Activated T-cell treated with anti-CD3 and anti-CD28 coated beads, Interleukin-2, amount 50 U/mL, for 1 hour (primary cell): Measurements from ENCODE around the gene ZNF761.
"Not testable (repeated sequence)": the region's sequence is repeated elsewhere in the genome, so short reads cannot be mapped to it uniquely, and the experiment has no call there.

Experiments used
- DNase-seq: peaks from one replicate; pipeline ENCODE4 v3.0.0-alpha.2; 2020

Gene ZNF761

DNA sequence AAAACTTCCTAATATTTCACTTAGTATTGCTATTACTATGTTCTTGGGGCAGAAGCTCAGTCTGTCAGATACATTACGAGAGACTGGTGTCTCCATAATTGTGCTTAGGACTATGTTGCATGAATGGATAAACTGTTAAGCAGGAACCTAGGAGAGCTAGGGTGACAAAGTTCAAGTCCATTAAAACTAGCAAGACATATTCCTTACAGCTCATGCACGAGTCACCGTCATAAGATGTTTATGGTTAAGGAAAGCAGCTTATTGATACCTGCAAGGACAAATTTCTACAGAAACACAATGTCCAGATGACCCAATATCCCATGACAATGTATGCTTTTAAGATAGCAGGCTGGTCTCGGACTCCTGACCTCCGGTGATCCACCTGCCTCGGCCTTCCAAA lies 30.1 kb downstream of the ZNF761 start:
- no peak for DNase-seq

DNA sequence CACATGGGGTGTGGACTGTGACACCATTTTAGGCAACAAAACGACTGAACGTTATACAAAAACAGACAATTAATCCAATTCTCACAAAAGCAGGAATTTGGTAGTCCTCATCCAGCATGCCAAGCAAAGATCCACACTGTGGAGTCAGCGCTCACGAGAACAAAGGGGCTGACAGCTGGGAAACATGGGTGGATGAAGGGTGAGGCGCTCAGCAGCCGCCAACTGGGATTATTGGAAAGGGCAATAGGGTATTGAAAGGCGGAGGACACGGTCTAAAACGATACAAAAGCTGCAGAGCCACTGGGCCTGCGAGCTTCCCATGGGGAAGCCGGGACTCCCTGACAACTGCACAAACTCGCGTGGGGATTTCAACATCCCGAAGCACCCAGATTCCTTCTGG lies 31.1 kb downstream of the ZNF761 start:
- no peak for DNase-seq

DNA sequence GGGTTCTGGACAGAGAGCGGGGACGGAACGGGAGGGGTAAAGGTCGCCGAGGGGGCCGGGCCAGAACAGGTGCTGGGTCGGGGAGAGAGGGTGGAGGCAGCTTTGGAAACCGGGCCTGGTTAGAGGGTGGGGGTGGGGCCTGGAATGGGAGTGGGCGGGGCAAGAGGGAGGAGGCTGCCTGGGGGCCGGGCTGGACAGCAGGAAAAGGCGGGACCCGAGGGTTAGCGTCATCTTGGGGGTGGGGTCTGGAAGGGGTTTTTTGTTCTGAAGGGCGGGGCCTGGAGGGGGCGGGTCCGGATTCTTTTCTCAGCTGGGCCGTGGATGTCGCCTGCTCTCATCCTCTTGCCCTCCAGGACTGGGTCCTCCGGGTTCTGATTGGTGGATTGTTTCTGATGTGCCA lies 31.5 kb downstream of the ZNF761 start:
- DNase-seq = no peak

DNA sequence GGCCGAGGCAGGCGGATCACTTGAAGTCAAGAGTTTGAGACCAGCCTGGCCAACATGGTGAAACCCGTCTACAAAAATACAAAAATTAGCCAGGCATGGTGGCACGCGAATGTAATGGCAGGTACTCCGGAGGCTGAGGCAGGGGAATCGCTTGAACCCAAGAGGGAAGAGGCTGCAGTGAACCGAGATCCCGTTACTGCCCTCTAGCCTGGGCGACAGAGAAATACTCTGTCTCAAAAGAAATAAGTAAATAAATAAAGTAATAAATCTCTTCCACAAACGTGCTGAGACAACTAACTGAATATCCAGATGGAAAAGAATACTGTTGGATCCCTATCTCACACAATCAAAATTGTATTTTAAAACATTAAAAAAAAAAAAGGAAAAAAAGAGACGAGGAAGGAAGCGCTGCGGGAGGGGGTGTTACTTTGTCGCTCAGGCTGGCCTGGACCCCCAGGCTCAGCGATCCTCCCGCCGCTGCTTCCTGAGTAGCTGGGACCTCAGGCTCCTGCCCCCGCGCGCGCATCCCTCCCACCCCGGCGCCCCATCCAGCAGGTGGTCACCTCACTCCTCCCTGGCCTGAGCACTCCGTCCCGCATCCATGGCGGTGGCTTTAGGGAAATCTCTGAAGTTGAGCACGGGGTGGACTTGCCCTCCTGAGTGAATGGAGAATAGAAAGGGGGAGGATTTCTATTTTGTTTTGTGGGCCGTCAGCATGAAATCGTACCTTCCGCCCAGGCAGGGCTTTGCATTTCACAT lies 35.1 kb downstream of the ZNF761 start:
- no peak for DNase-seq

DNA sequence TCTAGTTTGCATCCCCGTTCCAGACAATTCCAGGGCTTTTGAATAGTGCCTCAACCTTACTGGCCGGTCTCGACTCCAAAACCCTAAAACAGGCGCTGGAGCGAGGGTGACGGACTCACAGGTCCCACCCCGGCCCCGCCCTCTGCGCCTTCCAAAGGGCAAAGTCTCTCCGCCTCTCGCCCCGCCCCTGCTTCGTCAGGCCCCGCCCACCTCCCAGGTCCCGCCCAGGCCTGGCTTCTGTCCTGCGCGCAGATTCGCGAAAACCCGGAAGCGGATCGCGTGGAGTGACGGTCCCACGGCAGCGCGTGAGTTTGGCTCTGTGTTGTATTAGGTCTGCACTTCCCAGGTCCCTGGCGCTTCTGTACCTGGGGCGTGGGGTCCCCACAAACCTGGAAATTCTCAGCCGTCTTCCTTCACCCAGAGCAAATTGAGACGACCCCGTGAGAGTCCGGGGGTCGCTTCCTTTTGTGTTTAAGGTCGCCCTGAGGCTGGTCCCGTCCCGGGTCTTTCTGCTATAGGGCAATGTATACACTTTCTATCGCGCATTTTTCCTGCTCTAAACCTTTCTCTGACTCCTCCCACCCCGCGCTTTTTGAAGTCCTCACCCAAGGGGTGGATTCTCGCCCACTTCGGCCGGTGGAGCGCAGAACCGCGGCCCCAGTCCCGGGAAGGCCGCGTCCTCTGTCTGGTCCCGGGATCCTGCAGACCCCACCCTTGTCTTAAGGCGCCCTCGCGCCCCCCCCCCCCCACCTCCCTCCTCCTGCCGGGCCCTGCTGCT lies 35.9 kb downstream of the ZNF761 start, which contains the start of gene ZNF813:
TSS of gene ZNF813 (plus strand) at position 249 of the 778 bp plus-strand sequence. CDS start 16,090 bp downstream, outside the sequence.
- peak; percentile 99 for DNase-seq

DNA sequence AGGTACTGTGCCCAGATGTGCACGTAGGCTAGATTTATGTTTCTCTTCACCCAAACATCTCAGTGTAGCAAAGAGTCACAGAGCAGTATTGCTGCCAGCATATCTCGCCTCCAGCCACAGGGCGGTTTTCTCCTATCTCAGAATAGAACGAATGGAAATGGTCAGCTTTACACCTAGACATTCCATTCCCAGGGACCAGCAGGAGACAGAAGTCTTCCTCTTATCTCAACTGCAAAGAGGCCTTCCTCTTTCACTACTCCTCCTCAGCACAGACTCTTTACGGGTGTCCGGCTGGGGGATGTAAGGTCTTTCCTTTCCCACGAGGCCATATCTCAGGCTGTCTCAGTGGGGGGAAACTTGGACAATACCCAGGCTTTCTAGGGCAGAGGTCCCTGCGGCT lies 36.8 kb downstream of the ZNF761 start:
- DNase-seq = not testable (repeated sequence)

DNA sequence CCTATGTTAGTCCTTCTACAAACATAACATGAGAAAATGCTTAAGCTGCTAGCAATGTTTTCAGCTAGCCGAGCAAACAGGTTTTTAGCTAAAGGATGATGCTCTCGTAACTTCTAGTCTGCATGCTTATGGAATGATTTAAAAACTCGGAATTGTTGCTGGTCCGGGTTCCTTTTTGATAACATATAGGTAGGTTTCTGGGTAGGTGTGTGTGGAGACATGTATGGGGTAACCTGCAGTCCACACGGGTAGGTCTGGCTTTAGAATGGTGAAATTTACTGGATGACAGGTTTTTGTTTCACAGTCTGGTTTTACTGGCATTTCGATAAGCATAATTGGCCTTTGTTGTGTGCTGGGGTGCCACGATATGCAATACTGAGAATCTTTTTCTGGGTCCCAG lies 40.1 kb downstream of the ZNF761 start:
- DNase-seq = no peak

DNA sequence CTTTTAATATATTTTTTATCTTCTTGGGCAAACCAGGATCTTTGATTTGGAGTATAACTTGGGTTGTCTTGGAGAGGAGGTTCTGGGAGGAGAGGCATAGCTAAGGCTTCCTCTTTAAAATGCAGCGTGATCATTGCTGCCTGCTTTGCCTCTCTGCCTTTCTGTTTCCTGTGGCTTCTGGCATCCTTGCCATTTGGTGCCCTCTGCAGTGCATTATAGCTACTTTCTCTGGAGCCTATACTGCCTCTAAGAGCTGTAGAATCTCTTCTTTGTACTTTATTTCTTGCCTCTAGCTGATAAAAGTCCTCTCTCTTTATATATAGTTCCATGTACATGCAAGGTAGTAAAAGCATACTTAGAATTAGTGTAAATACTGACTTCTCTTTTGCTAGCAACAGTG lies 43.0 kb downstream of the ZNF761 start:
- DNase-seq = not testable (repeated sequence)

DNA sequence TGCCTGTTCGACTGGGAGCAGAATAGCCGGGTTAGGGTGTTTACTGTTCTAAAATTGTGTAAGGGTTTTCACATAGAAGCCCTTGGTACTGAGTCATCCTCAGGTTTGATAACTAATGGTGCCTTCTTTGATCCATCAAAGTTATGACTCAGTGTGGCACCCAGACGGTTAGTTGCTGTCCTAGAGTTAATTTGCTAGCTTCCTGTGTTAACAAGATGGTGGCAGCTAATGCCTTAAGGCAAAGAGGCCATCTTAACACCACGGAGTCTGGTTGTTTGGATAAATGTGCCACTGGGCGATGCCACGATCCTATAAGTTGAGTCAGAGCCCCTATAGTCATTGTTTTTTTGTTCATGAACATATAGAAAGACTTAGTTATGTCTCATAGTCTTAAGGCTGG lies 43.7 kb downstream of the ZNF761 start:
- not testable (repeated sequence) for DNase-seq

DNA sequence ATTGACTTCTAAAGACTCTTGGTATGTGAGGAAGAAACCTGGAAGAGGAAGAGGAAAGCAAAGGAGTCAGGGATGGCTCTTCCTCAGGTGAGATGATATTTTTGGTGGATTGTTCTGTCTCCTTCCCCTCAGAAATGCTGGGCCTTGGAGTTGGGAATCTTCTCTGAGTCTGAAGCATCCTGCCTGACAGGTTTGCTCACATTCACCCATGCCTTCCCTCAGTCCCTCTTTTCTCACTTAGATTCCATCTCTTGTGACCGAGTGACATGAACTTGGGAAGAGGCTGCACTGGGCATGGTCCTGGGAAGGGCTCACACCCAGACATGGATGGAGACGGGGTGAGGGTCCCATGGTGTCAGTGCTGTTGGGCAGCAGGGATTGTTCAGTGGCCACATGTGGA lies 52.0 kb downstream of the ZNF761 start:
- DNase-seq = not testable (repeated sequence)

DNA sequence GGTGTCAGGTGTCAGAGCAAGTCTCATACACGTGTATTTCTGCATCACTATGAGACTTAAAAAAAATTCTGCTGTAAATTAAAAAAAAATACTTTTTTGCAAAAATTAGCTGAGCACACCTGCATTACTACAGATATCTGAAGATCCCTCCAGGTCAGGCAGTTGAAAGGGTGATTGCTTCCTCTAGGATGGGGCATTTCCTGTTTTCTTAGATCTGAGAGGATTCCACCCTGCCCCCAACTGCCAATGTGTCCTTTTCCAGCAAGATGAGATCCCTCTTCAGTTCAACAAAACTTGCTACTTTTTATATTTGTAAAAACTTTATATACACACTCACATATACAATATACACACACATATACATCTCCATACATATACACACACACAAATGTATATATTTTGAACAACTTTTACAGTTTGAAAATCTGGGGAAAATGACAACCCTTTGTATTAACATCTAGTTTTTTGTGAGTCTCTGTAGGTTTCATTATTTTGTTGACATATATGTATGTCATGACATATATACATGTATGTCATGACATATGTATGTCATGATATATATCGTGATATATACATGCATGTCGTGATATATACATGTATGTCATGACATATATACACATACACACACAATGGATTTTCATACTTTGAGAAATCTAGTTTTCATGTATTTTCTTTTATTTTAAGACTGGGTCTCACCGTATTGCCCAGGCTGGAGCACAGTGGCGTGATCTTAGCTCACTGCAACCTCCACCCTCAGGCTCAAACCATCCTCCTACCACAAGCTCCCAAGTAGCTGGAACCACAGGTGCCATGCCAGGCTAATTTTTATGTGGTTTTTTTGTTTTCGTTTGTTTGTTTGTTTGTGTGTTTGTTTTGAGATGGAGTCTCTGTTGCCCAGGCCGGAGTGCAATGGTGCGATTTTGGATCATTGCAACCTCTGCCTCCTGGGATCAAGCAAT lies 53.5 kb downstream of the ZNF761 start:
- DNase-seq = no peak

DNA sequence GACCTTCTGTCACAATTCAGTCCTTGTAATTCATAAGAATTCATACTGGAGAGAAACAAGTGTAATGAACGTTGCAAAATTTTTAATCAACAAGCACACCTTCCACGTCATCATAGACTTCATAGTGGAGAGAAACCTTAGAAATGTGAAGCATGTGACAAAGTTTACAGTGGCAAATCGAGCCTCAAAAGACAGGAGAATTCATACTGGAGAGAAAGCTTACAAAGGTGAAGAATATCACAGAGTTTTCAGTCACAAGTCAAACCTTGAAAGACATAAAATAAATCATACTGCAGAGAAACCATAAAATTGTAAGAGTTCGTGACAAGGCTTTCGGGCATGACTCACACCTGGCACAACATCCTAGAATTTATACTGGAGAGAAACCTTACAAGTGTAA lies 60.4 kb downstream of the ZNF761 start:
- no peak for DNase-seq

DNA sequence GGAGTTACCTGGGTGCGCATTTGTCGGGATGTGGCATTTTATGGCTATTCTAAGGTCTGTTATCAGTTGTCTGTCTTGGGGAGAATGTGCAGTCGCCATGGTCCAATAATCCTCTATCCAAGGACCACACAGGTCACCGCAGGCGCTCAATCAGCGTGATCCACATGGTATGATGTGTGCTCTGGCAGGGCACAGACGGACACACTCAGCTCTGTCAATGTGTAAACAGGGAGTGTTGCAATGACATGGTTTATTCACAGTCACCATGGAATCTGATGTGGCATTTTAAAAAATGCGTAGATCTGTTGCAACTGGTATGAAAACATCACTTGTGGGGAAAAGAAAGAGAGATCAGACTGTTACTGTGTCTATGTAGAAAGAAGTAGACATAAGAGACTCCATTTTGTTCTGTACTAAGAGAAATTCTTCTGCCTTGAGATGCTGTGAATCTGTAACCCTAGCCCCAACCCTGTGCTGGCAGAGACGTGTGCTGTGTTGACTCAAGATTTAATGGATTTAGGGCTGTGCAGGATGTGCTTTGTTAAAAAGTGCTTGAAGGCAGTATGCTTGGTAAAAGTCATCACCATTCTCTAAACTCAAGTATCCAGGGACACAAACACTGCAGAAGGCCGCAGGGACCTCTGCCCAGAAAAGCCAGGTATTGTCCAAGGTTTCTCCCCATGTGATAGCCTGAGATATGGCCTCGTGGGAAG lies 65.7 kb downstream of the ZNF761 start:
- DNase-seq = not testable (repeated sequence)

DNA sequence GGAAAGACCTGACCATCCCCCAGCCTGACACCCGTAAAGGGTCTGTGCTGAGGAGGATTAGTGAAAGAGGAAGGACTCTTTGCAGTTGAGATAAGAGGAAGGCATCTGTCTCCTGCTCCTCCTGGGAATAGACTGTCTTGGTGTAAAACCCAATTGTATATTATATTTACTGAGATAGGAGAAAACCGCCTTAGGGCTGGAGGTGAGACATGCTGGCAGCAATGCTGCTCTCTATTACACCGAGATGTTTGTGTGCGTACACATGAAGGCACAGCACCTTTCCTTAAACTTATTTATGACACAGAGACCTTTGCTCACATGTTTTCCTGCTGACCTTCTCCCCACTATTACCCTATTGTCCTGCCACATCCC lies 66.2 kb downstream of the ZNF761 start:
- not testable (repeated sequence) for DNase-seq

DNA sequence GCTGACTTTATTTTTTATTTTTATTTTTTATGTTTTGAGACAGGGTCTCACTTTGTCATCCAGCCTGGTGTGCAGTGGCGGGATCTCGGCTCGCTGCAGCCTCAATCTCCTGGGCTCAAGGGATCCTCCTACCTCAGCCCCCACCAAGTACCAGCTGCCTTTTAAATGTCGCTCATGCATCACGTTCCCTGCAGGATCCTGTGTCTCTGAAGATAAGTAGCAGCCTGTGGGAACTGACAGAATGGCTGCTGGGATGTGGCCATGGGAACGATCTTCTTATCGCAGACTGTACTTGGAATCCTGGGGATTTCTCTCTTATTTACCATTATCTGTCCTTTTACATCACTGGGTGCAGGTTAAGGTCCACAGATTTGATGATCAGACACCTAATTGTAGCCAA lies 71.4 kb downstream of the ZNF761 start:
- DNase-seq = not testable (repeated sequence)

DNA sequence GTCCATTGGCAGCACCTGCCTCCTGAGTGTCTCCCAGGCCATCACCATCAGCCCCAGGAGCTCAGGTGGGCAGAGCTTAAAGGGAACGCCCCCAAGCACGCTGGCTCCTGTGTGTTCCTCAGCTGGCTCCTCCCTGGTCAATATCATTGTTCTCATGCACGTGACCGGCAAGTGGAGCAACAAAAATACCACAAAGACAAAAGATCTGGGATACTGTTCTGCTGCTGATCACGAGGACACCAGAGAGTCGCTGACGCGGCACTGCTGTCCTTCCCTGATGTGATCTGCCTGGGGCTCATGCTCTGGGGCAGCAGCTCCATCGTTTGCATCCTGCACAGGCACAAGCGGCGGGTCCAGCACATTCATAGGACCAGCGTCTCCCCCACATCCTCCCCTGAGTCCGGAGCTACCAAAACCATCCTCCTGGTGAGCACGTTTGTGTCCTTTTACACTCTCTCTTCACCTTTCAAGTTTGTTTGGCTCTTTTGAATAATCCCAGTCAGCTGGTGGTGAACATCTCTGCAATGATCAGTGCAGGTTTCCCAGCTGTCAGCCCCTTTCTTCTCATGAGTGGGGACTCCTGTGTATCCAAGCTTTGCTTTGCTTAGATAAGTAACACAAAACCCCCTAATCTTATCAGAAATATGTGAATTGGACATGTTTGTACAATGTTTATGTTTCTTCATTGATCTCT lies 72.0 kb downstream of the ZNF761 start:
- not testable (repeated sequence) for DNase-seq

DNA sequence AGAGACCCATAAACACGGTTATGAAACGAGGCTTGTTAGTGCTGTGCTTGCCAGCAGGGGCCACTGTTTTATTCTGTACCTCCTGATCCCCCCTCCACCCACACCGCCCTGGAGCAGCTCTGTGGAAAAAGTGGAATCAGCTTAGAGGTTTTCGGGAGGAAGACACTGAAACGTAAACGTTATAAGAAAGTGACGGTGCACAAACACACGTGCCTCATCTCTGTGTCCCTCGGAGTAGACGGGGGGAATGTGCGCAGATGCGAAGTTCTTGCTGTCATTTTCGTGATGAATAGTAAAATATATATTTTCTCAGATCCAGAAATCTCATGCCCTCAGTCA lies 72.5 kb downstream of the ZNF761 start:
- not testable (repeated sequence) for DNase-seq

DNA sequence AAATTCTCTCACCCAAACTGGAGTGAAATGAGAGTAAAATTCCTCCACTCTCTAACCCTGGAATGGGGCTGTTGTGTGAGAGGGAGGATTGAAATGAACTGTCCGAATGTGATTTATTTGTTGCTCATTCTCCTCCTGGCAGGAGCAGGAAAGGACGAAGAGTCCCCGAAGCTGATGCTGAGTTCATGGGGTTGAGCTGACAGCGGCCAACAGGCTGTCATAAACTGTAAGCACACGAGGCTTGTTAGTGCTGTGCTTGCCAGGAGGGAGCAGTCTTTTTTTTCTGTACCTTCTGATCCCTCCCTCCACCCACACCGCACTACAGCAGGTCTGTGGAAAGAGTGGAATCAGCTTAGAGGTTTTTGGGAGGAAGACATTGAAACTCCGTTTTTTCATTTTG lies 73.1 kb downstream of the ZNF761 start:
- DNase-seq = no peak

DNA sequence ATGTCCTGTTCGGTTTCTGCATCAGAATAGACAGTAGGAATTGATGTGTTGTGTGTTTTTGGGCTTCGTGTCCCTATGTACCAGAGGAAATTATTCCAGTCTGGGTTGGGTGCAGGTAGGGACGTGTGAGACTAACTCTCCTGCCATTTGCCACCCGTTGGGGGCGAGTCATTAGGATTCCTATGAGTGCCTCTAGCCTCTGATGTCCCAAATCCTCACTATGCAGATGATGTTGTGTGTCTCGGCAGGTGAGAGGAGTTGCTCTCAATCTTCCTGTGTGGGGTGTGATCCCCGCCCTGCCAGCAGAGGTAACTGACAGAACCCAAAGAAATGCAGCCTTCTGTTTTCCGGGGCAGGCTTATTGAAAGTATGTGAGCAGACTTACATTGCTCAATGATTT lies 74.9 kb downstream of the ZNF761 start:
- DNase-seq = no peak
